ENCODE results near the gene DDT.
"Not testable (repeated sequence)": the region's sequence is repeated elsewhere in the genome, so short reads cannot be mapped to it uniquely, and the experiment has no call there.

The DDT gene

DNA sequence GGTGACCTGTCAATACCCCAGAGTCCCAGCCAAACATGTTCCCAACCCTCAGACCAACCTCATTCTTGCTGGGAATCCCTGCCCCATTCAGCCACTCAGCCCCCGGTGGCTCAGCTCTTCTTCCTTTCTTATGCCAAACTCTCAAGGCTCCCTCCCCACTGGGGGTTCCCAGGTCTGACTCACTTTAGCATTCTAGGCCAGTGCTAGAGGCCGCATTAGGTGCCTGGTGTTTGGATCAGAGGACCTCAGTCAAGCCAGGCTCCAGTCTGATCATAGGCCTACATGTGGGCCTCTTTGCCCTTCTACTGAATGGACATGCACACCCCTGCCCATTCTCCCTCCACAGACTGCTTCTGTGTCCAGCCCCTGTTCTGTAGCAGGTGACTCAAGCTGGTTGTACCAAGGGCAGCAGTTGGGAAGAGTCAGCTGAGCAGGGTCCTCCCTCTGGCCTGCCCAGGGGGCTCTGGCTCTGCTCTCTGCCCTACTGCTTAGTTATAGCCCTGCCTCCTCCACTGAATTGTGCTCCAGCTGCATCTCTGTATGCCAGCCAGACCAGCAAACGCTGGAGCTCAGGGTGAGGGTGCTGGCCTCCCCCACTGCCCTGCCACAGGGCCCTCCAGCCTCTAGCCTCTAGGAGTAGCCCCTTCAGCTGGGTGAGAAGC, 15.5 kb upstream of the DDT start:
- not testable (repeated sequence) for DNase-seq (ENCODE audit: low read depth)

- DNase-seq (ENCODE audit: low read depth), result not testable (repeated sequence)
These were observed 12.4 kb upstream of the DDT start for GRCh38 chr22:23986538-23987178.

GRCh38 chr22:23986089-23986488, 11.8 kb upstream of the DDT start:
- not testable (repeated sequence) for DNase-seq (ENCODE audit: low read depth)

DNA sequence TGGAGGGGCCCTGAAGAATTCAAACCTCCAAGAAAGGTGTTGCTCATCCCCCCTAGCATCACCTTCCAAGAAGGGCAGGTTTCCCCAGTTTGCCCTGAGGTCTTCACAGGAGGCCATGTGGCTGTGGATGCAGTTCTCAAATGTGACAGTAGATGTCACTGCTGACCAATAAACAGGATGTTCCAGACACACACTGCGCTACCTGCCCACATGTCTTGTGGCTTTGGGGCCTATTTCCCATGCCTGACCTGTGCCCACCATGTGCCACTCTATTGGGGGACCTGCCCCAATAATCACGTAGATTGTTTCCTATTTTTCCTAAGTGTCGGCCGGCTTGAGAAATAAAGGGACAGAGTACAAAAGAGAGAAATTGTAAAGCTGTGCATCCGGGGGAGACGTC, 10.2 kb upstream of the DDT start:
- DNase-seq (ENCODE audit: low read depth), result peak; percentile 5

DNA sequence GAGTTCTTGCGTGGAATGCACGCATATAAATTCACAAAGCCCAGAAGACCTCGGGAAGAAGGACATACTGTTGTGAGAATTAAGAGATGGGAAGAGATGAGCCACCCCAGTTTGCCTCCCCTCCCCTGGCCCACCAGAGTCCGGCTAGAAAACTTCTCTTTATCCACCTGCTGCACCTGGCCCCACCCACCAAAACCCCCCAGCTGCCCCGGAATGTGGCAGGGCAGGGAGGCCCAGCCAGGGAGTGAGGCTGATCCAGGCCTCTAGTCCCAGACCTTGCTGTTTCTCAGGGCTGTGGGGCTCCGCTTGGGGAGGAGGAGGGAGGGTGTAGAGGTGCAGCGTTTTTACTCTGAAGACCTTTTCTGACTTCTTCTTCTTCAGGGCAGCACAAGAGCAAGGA, 6.3 kb upstream of the DDT start:
- DNase-seq (ENCODE audit: low read depth), result not testable (repeated sequence)

DNA sequence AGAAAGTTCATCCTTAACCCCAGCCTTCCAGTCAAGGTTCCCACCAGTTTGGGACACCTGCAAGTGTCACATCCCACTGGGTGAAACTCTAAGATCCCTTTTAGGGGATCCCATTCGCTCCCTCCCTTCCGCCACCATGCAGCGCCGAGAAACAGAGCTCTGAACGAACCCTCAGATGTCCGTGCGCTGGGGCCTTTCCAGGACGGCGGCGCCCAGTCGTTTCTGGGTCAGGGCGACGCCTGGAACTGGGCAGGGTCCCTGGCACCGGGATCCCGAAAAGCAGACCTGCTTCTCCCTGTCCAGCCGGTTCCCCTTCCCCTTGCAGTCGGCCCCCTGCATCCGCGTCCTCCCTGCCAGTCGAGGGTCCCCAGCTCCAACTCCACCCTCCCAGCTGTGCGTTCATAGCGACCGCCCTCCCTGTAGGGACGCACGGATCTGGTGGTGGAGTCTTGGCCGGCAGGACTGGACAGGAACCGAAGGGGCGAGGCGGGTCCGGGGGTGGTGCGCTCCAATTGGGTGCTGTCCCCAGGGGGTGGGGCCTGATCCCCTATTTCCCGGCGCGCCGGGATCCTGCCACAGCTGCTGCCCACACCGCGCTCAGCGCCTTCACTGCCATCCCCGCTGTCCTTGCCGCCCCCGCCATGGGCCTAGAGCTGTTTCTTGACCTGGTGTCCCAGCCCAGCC, 5.5 kb upstream of the DDT start, which contains the start of gene GSTT2:
TSS of gene GSTT2 (plus strand) at position 578 of the 684 bp plus-strand sequence.
- not testable (repeated sequence) for DNase-seq (ENCODE audit: low read depth)

DNA sequence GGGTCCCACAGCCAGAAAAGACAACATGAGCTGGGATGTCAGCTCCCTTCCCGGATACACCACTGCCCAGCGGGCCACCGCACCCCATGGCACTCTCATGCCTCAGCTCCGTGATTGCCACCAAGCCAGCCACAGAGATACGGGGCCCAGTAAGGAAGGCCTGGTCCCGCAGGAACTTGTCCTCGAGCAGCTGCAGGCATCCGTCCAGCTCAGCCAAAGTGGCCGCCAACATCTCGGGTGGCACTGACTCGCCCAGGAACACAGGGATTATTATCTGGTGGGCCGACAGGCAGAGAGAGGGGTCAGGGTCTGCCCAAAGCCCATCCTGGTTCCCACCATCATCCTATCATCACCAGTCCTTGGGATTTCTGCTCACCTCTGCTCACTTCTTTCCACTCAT, 3.1 kb upstream of the DDT start:
- DNase-seq (ENCODE audit: low read depth), result not testable (repeated sequence)

- DNase-seq (ENCODE audit: low read depth), result not testable (repeated sequence)
These were observed 653 bp upstream of the DDT start for GRCh38 chr22:23974836-23975352.

GRCh38 chr22:23971927-23972326, 2.3 kb downstream of the DDT start:
- DNase-seq (ENCODE audit: low read depth), result not testable (repeated sequence)

DNA sequence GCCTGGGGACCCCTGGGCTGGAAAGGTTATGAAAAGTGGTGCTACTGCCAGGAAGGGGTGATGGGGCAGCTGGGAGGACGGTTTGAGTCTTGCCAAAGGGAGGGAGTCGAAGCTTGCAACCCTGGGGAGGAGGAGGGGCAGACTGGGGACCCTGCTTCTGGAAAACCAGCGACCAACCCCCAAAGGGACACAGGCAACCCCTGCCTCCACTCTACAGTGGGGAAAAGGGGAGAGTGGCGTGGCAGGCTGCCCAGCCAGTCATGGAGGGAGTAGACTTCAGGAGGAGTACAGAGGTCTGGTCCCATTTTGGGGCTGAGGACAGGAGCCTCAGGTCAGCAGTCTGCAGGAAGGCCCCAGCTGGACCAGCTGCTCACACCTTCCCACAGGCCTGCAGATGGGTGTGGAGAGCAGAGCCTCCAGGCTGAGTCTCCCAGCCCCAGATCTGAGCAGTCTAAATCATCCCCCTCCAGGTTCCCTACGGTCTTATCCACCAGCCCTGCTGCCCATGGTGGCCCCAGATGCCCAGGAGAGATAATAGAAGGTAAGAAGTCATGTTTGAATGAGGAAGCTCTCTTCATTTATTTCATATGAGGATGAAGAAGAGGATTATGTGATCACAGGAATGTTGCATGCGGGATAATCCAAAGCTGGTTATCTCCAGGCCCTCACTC, 3.3 kb downstream of the DDT start:
- DNase-seq (ENCODE audit: low read depth), result no peak

DNA sequence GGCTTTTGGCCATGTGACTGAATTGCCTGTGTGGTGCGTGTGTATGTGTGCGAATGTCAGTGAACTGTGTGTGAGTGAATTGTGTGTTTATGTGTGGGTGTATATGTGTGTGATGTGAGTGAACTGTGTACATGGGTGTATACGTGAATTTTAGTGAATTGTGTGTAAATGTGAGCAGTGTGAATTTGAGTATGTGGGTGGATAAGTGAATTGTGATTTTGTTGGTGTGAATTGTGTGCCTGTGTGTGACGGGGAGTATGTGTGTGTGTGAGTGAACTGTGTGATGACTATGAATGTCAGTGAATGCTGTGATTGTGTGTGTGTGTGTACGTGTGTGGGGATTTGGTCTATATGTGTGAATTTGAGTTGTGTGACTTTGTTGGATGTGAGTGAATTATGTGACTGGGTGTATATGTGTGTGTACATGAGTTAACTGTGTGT, 4.0 kb downstream of the DDT start:
- DNase-seq (ENCODE audit: low read depth), result no peak

GRCh38 chr22:23969071-23969470, 5.2 kb downstream of the DDT start:
- DNase-seq (ENCODE audit: low read depth), result no peak

GRCh38 chr22:23966568-23966967, 7.7 kb downstream of the DDT start, which contains the start of gene DDTL:
DDTL (plus strand) TSS chr22:23966888; CDS start chr22:23966915, 27 bp downstream.
- not testable (repeated sequence) for DNase-seq (ENCODE audit: low read depth)

DNA sequence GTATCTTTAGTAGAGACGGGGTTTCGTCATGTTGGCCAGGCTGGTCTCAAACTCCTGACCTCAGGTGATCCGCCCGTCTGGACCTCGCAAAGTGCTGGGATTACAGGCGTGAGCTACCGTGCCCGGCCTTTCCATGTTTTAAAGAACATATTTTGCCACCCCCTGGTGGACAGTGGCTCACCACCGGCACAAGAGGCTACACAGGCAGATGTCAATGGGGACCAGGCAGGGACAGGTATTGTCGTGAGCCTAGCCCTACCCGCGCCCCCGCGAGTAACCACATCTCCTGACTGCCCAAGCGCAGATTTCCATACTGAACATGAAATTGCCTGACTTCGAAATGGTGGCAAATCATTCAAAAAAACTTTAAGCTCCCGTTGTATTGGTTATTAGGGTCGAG, 8.1 kb downstream of the DDT start:
- not testable (repeated sequence) for DNase-seq (ENCODE audit: low read depth)

DNA sequence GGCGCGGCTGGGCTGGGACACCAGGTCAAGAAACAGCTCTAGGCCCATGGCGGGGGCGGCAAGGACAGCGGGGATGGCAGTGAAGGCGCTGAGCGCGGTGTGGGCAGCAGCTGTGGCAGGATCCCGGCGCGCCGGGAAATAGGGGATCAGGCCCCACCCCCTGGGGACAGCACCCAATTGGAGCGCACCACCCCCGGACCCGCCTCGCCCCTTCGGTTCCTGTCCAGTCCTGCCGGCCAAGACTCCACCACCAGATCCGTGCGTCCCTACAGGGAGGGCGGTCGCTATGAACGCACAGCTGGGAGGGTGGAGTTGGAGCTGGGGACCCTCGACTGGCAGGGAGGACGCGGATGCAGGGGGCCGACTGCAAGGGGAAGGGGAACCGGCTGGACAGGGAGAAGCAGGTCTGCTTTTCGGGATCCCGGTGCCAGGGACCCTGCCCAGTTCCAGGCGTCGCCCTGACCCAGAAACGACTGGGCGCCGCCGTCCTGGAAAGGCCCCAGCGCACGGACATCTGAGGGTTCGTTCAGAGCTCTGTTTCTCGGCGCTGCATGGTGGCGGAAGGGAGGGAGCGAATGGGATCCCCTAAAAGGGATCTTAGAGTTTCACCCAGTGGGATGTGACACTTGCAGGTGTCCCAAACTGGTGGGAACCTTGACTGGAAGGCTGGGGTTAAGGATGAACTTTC, 13.0 kb downstream of the DDT start, which contains the start of gene GSTT2B:
TSS of gene GSTT2B (minus strand) at position 112 of the 688 bp plus-strand sequence. CDS start at position 48, 64 bp downstream.
- not testable (repeated sequence) for DNase-seq (ENCODE audit: low read depth)

DNA sequence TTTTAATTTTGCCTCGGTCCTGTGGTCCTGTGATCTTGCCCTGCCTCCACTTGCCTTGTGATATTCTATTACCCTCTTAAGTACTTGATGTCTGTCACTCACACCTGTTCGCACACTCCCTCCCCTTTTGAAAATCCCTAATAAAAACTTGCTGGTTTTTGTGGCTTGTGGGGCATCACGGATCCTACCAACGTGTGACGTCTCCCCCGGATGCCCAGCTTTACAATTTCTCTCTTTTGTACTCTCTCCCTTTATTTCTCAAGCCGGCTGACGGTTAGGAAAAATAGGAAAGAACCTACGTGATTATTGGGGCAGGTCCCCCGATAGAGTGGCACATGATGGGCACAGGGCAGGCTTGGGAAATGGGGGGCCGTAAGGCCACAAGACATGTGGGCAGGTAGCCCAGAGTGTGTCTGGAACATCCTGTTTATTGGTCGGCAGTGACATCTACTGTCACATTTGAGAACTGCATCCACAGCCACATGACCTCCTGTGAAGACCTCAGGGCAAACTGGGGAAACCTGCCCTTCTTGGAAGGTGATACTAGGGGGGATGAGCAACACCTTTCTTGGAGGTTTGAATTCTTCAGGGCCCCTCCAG, 17.8 kb downstream of the DDT start:
- peak; percentile 74 for DNase-seq (ENCODE audit: low read depth)

DNA sequence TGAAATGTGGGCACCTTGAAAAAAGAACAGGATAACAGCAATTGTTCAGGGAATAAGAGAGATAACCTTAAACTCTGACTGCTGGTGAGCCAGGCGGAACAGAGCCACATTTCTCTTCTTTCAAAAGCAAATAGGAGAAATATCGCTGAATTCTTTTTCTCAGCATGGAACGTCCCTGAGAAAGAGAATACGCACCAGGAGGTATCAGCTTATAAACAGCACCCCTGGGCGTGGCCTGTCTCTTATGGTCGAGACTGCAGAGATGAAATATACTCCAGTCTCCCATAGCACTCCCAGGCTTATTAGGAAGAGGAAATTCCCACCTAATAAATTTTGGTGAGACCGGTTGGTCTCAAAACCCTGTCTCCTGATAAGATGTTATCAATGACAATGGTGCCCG, 18.4 kb downstream of the DDT start:
- not testable (repeated sequence) for DNase-seq (ENCODE audit: low read depth)

DNA sequence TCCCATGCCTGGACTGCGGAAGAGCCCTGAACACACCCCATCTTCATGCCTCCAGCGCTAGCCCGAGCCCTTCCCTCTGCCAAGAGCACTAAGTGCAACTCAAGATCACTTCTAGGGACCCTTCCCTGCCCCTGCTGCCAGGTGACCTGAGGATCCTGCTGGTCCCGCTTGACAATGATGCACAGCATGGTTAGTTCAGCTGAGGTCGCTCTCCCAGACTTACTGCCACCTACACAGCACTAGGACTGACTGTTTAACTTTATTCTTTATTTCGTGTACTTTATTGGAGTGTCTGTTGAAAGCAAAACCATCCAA, 19.3 kb downstream of the DDT start:
- DNase-seq (ENCODE audit: low read depth), result not testable (repeated sequence)

- not testable (repeated sequence) for DNase-seq (ENCODE audit: low read depth)
These were observed 19.8 kb downstream of the DDT start for GRCh38 chr22:23954193-23954990.

DNA sequence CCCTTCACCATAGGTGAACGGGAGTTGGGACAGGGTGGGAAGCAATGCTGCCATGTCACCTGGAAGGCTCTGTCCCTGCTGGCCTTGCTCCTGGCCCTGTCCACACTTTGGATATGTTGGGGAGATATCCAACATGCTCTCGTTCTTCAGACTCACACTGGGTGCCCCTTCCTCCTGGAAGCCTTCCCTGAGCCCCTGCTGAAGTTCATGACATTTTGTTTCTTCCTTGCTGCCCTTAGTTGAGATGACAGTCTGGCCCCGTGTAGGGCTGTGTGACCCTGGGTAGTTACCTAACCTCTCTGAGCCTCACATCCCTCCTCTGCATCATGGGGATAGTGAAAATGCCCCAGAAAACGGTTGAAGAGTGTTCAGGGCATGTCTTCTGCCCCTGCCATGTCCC, 20.8 kb downstream of the DDT start:
- DNase-seq (ENCODE audit: low read depth), result not testable (repeated sequence)

Measured in stimulated activated CD4-positive, alpha-beta T cell treated with anti-CD3 and anti-CD28 coated beads, Interleukin-2, amount 100 ng/mL, for 4 hours (primary cell).